ENCODE results near the gene SFSWAP.

The SFSWAP gene

DNA sequence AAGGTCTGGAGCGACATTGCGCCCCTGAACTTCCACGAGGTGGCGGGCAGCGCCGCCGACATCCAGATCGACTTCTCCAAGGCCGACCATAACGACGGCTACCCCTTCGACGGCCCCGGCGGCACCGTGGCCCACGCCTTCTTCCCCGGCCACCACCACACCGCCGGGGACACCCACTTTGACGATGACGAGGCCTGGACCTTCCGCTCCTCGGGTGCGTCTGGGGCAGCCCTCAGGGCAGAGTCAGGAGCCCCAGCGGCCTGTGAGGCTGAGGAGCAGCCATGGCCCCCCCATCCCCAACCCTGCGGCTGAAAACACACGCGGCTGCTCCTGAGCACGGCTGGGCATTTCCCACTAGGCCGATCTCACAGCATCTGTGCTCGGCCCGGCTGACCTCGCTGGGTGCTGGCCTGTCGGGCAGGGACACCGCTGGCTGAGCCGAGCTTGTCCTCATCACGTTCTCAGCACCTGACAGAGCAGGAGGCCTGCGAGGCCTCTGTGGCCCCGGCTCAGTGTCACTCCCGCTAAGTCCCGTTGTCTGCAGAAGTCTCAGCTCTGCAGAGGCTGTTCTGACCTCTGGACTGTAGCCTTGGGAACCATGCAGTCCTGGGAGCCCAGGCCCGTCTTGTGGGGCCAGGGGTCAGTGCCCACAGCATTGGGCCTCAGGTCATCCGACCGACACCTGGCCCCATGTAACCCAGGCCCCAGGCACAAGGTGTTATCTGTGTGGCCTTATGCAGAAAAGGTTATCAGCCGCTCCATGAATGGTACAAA, 129.9 kb downstream of the SFSWAP start:
- no peak for DNase-seq

DNA sequence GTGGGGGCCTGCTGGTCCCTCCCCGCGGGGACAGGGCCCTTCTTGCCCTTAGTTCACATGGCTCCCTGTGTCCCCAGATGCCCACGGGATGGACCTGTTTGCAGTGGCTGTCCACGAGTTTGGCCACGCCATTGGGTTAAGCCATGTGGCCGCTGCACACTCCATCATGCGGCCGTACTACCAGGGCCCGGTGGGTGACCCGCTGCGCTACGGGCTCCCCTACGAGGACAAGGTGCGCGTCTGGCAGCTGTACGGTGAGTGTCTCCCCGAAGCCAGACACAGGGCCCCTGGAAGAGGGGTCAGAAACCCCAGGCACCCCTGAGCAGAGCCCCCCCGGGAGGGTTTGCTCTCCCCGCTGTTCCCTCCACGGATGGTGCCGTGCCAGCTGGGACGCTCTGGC, 130.7 kb downstream of the SFSWAP start:
- DNase-seq = no peak

DNA sequence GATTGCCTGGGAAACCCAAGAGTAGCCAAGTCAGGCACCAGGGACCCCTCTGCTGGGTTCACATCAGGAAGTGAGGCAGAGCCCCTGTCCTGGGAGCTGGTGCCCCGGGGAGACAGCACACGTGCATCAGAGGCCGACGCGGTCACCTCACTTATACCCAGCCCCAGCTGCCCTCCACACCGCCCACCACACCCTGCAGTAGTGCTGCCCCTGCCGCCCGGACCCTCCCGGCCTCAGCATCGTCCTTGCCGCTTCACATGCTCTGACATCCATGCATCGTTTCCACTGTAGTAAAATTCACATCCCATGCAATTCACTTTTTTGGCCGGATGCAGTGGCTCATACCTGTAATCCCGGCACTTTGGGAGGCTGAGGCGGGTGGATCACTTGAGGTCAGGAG, 131.3 kb downstream of the SFSWAP start:
- DNase-seq = no peak

DNA sequence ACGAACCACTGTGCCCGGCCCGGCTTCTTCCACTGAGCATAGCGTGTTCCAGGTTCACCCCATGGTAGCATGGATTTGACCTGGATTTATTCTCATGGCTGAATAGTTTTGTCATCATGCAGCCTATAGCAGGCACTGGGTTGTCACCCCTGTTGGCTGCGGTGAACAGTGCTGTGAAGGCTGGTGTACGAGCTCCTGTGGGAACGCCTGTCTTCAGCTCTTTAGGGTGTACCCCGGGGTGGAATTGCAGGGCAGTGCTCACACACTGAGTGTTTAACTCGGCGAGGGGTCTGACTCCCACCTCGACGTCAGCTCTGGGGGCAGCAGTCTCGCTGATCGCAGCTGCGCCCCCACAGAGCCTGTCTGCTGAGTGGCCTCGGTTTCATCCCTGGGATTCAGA, 132.6 kb downstream of the SFSWAP start:
- no peak for DNase-seq

DNA sequence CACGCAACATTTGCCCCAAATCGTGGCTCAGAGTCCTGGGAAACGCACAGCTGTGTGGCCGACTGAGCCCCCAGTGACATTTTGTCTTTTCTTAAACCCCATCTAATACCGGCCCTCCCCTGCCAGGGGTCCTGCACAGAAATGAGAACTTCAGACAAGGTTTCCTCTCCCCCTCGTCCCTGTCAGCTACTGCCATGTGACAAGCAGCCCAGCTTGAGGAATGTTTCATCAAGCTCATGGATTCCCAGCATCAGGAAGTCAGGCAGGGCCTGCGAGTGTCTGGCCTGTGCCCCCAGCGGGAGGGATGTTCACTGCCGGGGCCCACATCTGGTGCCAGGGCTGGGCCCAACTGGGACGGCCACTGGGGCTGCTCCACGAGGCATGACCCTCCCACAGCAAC, 133.2 kb downstream of the SFSWAP start:
- DNase-seq = no peak

DNA sequence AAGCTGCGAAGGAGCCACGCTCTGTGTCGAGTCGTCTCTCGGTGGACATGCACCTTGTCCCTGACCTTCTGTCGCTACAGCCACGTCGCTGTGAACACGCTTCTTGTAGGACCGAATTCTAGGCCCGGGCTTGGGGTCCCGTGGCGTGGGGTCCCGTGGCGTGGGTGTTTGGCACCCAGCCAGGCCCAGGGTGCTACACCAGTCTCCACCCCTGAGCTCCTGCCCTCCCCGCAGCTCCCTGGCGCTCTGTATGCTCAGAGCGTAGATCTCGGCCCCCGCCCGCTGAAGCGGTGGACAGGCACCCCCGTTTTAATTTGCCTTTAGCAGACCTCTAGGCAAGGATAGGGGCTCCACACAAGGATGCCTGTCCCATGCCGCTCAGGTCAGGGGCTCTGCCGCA, 133.8 kb downstream of the SFSWAP start:
- no peak for DNase-seq

DNA sequence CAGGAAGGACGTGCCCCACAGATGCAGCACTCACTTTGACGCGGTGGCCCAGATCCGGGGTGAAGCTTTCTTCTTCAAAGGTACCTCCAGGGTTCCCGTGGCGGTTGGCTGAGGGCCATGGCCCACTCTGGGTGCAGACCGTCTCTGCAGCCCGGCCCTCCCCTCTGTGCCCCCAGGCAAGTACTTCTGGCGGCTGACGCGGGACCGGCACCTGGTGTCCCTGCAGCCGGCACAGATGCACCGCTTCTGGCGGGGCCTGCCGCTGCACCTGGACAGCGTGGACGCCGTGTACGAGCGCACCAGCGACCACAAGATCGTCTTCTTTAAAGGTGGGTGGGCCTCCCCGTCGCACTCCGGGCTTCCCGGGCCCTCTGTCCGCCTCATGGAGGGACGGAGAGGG, 134.2 kb downstream of the SFSWAP start:
- no peak for DNase-seq

DNA sequence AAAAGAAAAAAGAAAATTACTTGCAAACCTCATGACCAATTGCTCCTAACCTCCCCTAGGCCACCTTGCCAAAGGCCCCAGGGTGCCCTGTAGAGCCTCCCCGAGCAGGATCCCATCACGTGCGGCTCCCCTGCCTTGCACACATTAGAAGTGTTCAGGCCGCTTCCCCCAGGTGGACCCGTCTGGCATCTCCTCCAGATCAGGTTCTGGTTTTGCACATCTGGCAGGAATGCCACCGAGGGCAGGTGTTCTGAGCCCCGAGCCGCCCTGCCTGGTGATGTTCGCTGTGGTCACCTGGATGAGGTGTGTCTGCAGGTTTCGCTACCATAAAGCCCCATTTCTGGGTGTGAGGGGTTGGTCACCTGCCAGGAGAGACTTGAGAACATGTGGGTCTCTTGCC, 136.6 kb downstream of the SFSWAP start:
- DNase-seq = no peak

DNA sequence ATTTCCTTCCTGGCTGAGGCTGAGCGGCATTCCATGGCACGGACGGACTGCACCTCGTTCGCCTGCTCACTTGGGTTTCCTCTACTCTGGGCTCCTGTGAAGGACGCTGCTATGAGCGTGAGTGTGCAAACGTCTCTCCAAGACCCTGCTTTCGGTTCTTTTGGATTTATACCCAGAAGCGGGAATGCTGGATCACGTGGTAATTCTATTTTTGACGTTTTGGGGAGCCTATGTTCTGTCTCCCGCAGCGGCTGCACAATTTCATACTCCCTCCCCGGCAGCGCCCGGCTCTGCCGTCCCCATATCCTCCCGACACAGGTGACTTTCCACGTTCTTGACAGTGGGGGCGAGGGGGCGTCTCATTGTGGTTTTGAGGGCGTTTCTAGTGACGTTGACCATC, 137.9 kb downstream of the SFSWAP start:
- no peak for DNase-seq

All from stimulated activated CD8-positive, alpha-beta memory T cell treated with anti-CD3 and anti-CD28 coated beads, Interleukin-4, amount 100 ng/mL, for 48 hours (primary cell).